ENCODE measurements around the gene NINL.

The NINL gene

GRCh38 chr20:25493748-25494505, 91.4 kb downstream of the NINL start:
- H3K79me2 ChIP-seq, result peaks cover 8% of the 10 kb centered on the region
- no peaks in the 10 kb centered on the region for H3K36me3 ChIP-seq (ENCODE audit: control insufficient read depth, insufficient read depth, low read length)
- H3K9me3 ChIP-seq (ENCODE audit: control insufficient read depth, low read length), result no peaks in the 10 kb centered on the region
- H3K4me2 ChIP-seq (ENCODE audit: low read length), result no peak overlapping the region
- H3K27ac ChIP-seq, result no peak overlapping the region
- H3K27me3 ChIP-seq (ENCODE audit: control insufficient read depth, insufficient read depth, low read length), result no peaks in the 10 kb centered on the region
- TF ChIP-seq CTCF (IDR thresholded peaks at IDR 0.05), result no peak
- no peak overlapping the region for H2AFZ ChIP-seq
- peaks cover 9% of the 10 kb centered on the region for H3K4me1 ChIP-seq
- H3K9ac ChIP-seq, result no peak overlapping the region
- H3K4me3 ChIP-seq (ENCODE audit: low read depth, low read length), result no peak overlapping the region

- H3K9ac ChIP-seq, result no peak overlapping the region
- peaks cover 7% of the 10 kb centered on the region for H3K4me1 ChIP-seq
- no peak for TF ChIP-seq CTCF (IDR thresholded peaks at IDR 0.05)
- H2AFZ ChIP-seq, result no peak overlapping the region
- H3K4me2 ChIP-seq (ENCODE audit: low read length), result no peak overlapping the region
- no peaks in the 10 kb centered on the region for H3K36me3 ChIP-seq (ENCODE audit: control insufficient read depth, insufficient read depth, low read length)
- no peaks in the 10 kb centered on the region for H3K27me3 ChIP-seq (ENCODE audit: control insufficient read depth, insufficient read depth, low read length)
- peaks cover 8% of the 10 kb centered on the region for H3K79me2 ChIP-seq
- no peak overlapping the region for H3K27ac ChIP-seq
- no peaks in the 10 kb centered on the region for H3K9me3 ChIP-seq (ENCODE audit: control insufficient read depth, low read length)
- H3K4me3 ChIP-seq (ENCODE audit: low read depth, low read length), result no peak overlapping the region
These were observed 92.2 kb downstream of the NINL start for GRCh38 chr20:25493137-25493536.

GRCh38 chr20:25491446-25492038, 93.8 kb downstream of the NINL start:
- no peaks in the 10 kb centered on the region for H3K36me3 ChIP-seq (ENCODE audit: control insufficient read depth, insufficient read depth, low read length)
- no peaks in the 10 kb centered on the region for H3K27me3 ChIP-seq (ENCODE audit: control insufficient read depth, insufficient read depth, low read length)
- no peak for TF ChIP-seq CTCF (IDR thresholded peaks at IDR 0.05)

GRCh38 chr20:25490656-25491445, 94.5 kb downstream of the NINL start:
- Histone ChIP-seq H3K27ac (no peak overlapping the region), H3K36me3 (ENCODE audit: control insufficient read depth, insufficient read depth, low read length) (no peaks in the 10 kb centered on the region), H3K4me2 (ENCODE audit: low read length) (no peak overlapping the region), H2AFZ (no peak overlapping the region), H3K9ac (no peak overlapping the region), H3K9me3 (ENCODE audit: control insufficient read depth, low read length) (no peaks in the 10 kb centered on the region), H3K27me3 (ENCODE audit: control insufficient read depth, insufficient read depth, low read length) (no peaks in the 10 kb centered on the region), H3K79me2 (peaks cover 8% of the 10 kb centered on the region), H3K4me1 (no peaks in the 10 kb centered on the region), H3K4me3 (ENCODE audit: low read depth, low read length) (no peak overlapping the region)
- no peak for TF ChIP-seq CTCF (IDR thresholded peaks at IDR 0.05)

More at GRCh38 chr20:25491446-25492038, 93.8 kb downstream of the NINL start:
- Histone ChIP-seq H3K4me2 (ENCODE audit: low read length) (no peak overlapping the region), H2AFZ (no peak overlapping the region), H3K9ac (no peak overlapping the region), H3K4me1 (no peaks in the 10 kb centered on the region), H3K9me3 (ENCODE audit: control insufficient read depth, low read length) (no peaks in the 10 kb centered on the region), H3K79me2 (peaks cover 8% of the 10 kb centered on the region), H3K27ac (no peak overlapping the region), H3K4me3 (ENCODE audit: low read depth, low read length) (no peak overlapping the region)

All from parathyroid adenoma (tissue), 2 donors.